AG04449 (cell line): Measurements from ENCODE around the gene NEXMIF.
"Not testable (repeated sequence)": the region's sequence is repeated elsewhere in the genome, so short reads cannot be mapped to it uniquely, and the experiment has no call there.

Experiments
- CTCF ChIA-PET: fragments of 350-600 bp; formaldehyde crosslinking; extraction: SDS; loops from one replicate; lab custom pipeline; 2021; ENCODE audit warnings: antibody characterized with exemption; lab: Yijun Ruan, JAX
- POLR2A ChIA-PET: fragments of 400-600, 350-600 bp; formaldehyde crosslinking; extraction: SDS; loops from one replicate; lab custom pipeline; 2020; ENCODE audit warnings: antibody characterized with exemption, inconsistent platforms; lab: Yijun Ruan, JAX
- DNase-seq: peaks from one replicate; pipeline ENCODE4 v3.0.0-alpha.2; 2010; ENCODE audit warnings: low read depth, low spot score
- H3K4me3 ChIP-seq: 2 replicates; pipeline ENCODE4 v1.5.1; 2011; ENCODE audit warnings: low read depth, mild to moderate bottlenecking, control low read depth, low read length
- TF ChIP-seq, protein P1 (sequence below): IDR thresholded peaks from one replicate; pipeline ENCODE4 v1.5.1; 2011; ENCODE audit warnings: mild to moderate bottlenecking, moderate library complexity, low read length, control low read depth, inconsistent platforms; ENCODE audit not compliant: insufficient read depth; ENCODE audit errors: missing control alignments

The NEXMIF gene

DNA sequence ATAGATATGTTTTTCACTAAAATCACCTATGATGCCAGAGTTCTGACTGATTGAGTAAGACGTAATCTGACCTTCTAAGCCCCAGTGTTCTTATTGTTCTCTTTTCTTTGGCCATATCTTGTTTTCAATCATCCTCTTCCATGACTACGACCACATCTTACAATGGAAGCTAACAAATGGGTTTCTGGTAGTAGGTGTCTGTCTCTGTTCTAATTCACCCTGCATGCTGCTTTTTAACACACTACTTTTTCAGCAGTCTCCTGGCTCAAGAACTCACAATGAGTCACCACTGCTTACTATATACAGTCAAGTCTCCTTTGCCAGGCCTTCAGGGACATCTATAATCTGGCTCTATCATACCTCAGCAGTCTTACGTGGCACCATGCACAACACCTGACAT lies 146.1 kb downstream of the NEXMIF start:
- H3K4me3 ChIP-seq, result no peak overlapping the region
- CTCF ChIA-PET, result no interaction called here
- POLR2A ChIA-PET, result no interaction called here
- no peak for DNase-seq
- TF ChIP-seq, protein P1, sequence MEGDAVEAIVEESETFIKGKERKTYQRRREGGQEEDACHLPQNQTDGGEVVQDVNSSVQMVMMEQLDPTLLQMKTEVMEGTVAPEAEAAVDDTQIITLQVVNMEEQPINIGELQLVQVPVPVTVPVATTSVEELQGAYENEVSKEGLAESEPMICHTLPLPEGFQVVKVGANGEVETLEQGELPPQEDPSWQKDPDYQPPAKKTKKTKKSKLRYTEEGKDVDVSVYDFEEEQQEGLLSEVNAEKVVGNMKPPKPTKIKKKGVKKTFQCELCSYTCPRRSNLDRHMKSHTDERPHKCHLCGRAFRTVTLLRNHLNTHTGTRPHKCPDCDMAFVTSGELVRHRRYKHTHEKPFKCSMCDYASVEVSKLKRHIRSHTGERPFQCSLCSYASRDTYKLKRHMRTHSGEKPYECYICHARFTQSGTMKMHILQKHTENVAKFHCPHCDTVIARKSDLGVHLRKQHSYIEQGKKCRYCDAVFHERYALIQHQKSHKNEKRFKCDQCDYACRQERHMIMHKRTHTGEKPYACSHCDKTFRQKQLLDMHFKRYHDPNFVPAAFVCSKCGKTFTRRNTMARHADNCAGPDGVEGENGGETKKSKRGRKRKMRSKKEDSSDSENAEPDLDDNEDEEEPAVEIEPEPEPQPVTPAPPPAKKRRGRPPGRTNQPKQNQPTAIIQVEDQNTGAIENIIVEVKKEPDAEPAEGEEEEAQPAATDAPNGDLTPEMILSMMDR, result no peak

DNA sequence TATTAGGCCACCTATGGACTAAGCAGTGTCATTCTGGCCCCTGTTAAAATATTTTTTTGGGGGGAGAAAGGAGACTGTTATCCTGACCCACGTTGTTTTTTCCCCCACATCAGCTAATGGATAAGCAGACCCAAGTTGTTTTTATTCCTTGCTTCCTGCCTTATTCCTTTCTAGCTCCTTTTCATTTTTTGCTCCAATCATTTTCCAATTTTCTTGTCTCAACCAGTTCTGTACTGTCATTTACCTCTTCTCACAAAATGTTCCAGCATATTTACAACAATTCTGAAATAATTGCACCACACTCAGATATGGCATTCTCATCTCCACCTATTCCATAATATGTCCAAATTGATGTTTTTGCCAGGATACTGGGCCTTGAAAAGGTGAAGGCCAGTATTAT lies 150.3 kb downstream of the NEXMIF start:
- H3K4me3 ChIP-seq, result no peak overlapping the region
- ChIA-PET POLR2A (no interaction called here), CTCF (no interaction called here)
- DNase-seq, result no peak
- TF ChIP-seq, protein P1, result no peak

DNA sequence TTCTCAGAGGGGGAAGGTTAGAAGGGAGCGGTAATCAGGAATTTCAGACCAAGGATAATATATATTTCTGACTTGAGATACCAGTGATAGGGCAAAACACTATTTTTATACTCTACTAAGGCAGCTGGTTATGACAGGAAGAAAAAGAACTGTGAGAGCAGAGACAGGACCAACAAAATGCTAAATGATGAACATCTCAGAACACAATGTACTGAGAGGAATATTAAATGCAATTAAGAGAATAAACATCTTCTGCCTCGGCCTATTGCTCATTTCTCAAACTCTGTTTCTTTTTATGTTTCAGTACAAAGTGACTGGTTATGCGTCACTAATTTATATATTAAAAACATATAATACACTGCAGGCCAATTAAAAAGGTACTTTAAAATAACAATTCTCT lies 188.8 kb downstream of the NEXMIF start:
- no peak for DNase-seq
- ChIA-PET POLR2A (no interaction called here), CTCF (no interaction called here)
- H3K4me3 ChIP-seq, result no peak overlapping the region
- TF ChIP-seq, protein P1, result no peak

DNA sequence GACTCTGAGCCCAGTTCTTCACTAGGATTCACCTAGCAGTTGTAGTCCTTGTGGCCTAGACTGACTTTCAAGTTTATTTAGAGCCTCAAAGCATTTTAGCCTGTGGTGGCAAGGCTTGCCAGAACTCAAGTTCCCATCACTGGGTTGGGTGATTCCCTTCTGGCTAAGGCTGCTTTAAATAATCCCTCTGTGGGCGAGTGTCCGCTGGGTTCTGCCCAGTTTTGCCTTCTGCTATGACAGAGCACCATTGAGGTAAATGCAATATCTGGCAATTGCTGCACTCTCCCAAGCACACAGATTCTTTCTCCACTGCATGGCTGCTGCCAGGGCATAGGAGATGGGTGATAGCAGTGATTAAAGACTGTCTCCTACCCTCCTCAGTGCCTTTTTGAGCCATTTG lies 220.0 kb downstream of the NEXMIF start:
- POLR2A ChIA-PET, result no interaction called here
- TF ChIP-seq, protein P1, result no peak
- H3K4me3 ChIP-seq, result no peak overlapping the region
- CTCF ChIA-PET, result no interaction called here
- no peak for DNase-seq

DNA sequence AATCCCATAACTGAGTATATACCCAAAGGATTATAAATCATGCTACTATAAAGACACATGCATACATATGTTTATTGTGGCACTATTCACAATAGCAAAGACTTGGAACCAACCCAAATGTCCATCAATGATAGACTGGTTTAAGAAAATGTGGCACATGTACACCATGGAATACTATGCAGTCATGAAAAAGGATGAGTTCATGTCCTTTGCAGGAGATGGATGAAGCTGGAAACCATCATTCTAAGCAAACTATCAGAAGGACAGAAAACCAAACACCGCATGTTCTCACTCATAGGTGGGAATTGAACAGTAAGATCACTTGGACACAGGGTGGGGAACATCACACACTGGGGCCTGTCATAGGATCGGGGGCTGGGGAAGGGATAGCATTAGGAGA lies 223.9 kb downstream of the NEXMIF start:
- POLR2A ChIA-PET, CTCF ChIA-PET, DNase-seq, H3K4me3 ChIP-seq: not testable (repeated sequence)

DNA sequence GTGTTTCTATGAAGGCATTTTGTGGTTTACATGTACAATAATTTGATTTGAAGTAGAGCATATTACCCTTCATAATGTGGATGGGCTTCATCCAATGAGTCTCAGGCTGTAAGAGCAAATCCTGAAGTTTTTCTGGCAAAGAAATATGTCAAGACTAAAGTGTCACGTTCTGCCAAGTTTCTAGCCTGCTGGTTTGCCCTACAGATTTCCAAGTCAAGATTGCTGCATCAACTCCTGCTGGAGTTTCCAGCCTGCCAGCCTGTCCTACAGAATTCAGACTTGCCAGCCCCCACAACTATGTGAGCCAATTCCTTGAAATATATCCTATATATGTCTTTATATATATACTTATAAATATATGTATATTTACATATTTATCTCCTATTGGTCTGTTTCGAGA lies 240.8 kb downstream of the NEXMIF start:
- TF ChIP-seq, protein P1, result no peak
- POLR2A ChIA-PET, result interaction anchor here (0.5 kb wide), 1 partner anchor 52 kb away, joined by 4 read pairs; no protein-coding TSS in a partner anchor
- no peak for DNase-seq
- CTCF ChIA-PET, result no interaction called here
- no peak overlapping the region for H3K4me3 ChIP-seq
